Epithelial cell of proximal tubule (primary cell): ENCODE measurements around the gene CEP164. TPM values are rescaled to one million over a fixed set of nuclear protein-coding genes. Genes with fewer than 3 reads are reported as not detected.
"Not testable (repeated sequence)": the region's sequence is repeated elsewhere in the genome, so short reads cannot be mapped to it uniquely, and the experiment has no call there.

Source experiments
- DNase-seq: peaks from one replicate; pipeline ENCODE4 v3.0.0-alpha.2; 2011; ENCODE audit warnings: low read depth
- H3K4me3 ChIP-seq: 2 replicates; pipeline ENCODE4 v1.5.1; 2011; ENCODE audit warnings: low read depth, mild to moderate bottlenecking, low read length
- CTCF ChIP-seq: conservative IDR thresholded peaks from 2 replicates; pipeline ENCODE4 v1.5.1; 2012; ENCODE audit warnings: low read depth, mild to moderate bottlenecking, low read length
- total RNA-seq: library from RNA; depleted of rRNA; stranded (reverse); fragments of >200 nt; gene quantifications from 2 replicates; pipeline ENCODE4 v1.2.3, GENCODE V29; 2015

The CEP164 gene
- total RNA-seq, 1 donor from 2014 or later: 20.2 TPM

- no peak for TF ChIP-seq CTCF
- DNase-seq: no peak
- H3K4me3 ChIP-seq: peak overlapping the region; percentile 93
These were observed 12.1 kb upstream of the CEP164 start for GRCh38 chr11:117315285-117316196.

- DNase-seq: no peak
- peak; percentile 39 for TF ChIP-seq CTCF
- peak within 1 kb of the TSS; percentile 93 for H3K4me3 ChIP-seq
These were observed 11.3 kb upstream of the CEP164 start, which contains the start of gene BACE1 for GRCh38 chr11:117316197-117316961. Gene BACE1, minus strand, starts transcription at chr11:117316256. Its CDS starts 461 bp downstream, at chr11:117315795.

- no peak overlapping the region for H3K4me3 ChIP-seq
- TF ChIP-seq CTCF: no peak
- no peak for DNase-seq
These were observed 8.9 kb upstream of the CEP164 start for GRCh38 chr11:117318738-117319137.

- TF ChIP-seq CTCF: no peak
- H3K4me3 ChIP-seq: no peak overlapping the region
- DNase-seq: no peak
These were observed 8.3 kb upstream of the CEP164 start for GRCh38 chr11:117319214-117319840.

GRCh38 chr11:117327255-117327566 lies 443 bp upstream of the CEP164 start:
- peak overlapping the region; percentile 95 for H3K4me3 ChIP-seq
- not testable (repeated sequence) for DNase-seq

GRCh38 chr11:117328375-117329010 lies 839 bp downstream of the CEP164 start:
- no peak for TF ChIP-seq CTCF
- DNase-seq: no peak
- H3K4me3 ChIP-seq: peak overlapping the region; percentile 95

GRCh38 chr11:117332843-117333242 lies 5.2 kb downstream of the CEP164 start:
- TF ChIP-seq CTCF: no peak
- no peak overlapping the region for H3K4me3 ChIP-seq
- DNase-seq: no peak
